SK-N-SH treated with all-trans-retinoic acid at 6 μM for 48 hours (cell line): ENCODE data around the gene SAMD10.

Experiments
- CSDC2 ChIP-seq: fragments of 250-450 bp; sonication (Bioruptor Pico); IDR thresholded peaks from 2 replicates; pipeline ENCODE4 v1.5.0; 2020; ENCODE audit warnings: mild to moderate bottlenecking, moderate library complexity
- RARB ChIP-seq: fragments of 250-450 bp; sonication (Bioruptor Pico); IDR thresholded peaks from 2 replicates; pipeline ENCODE4 v1.8.0; 2021; ENCODE audit warnings: mild to moderate bottlenecking, moderate library complexity
- SNAI2 ChIP-seq: fragments of 250-450 bp; sonication (Bioruptor Pico); IDR thresholded peaks from 2 replicates; pipeline ENCODE4 v1.5.0; 2020; ENCODE audit warnings: mild to moderate bottlenecking, moderate library complexity
- TOX ChIP-seq: fragments of 250-450 bp; sonication (Bioruptor Pico); IDR thresholded peaks from 2 replicates; pipeline ENCODE4 v1.8.0; 2021; ENCODE audit warnings: mild to moderate bottlenecking, moderate library complexity, borderline replicate concordance
- ZFP3 ChIP-seq: fragments of 250-450 bp; sonication (Bioruptor Pico); IDR thresholded peaks from 2 replicates; pipeline ENCODE4 v1.5.0; 2020; ENCODE audit warnings: mild to moderate bottlenecking, moderate library complexity
- ZFP30 ChIP-seq: fragments of 450-650 bp; formaldehyde crosslinking; IDR thresholded peaks from 2 replicates; pipeline ENCODE4 v1.5.0; 2022; ENCODE audit warnings: mild to moderate bottlenecking, moderate library complexity
- TF ChIP-seq, protein P1 (sequence below): fragments of 250-450 bp; sonication (Bioruptor Pico); IDR thresholded peaks from 2 replicates; pipeline ENCODE4 v1.5.1; 2020; ENCODE audit warnings: low read depth, mild to moderate bottlenecking, moderate library complexity
- TF ChIP-seq, protein P2 (sequence below): fragments of 250-450 bp; sonication (Bioruptor Pico); IDR thresholded peaks from 2 replicates; pipeline ENCODE4 v1.8.0; 2021; ENCODE audit warnings: low read depth, mild to moderate bottlenecking, moderate library complexity, borderline replicate concordance
- TF ChIP-seq, protein P3 (sequence below): fragments of 250-450 bp; sonication (Bioruptor Pico); IDR thresholded peaks from 2 replicates; pipeline ENCODE4 v1.5.1; 2021; ENCODE audit warnings: mild to moderate bottlenecking, moderate library complexity

DNA sequence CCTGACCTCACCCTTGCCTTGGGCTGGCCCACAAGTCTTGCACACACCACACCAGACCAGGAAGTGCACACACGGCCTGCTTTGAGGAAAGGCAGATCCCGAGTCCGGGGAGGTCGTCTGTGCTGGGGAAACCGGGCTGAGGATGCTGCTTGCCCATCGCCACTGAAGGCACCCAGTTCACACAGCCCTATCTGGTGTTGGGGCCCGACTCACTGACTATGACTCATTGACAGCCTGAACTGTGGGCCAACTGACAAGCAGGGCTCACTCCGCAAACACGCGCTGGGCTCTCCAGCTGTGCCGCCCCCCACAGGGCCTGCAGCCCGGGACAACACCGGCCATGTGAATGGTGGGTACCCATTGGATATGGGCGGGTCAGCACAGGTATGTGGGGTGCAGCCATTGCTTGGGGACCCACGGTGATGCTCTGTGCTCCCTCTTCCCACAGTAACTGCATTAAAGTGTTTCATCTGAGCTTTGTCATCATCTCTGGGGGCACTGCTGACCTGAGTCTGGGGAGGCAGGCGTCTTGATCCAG is 1.6 kb downstream of the SAMD10 start:
- TF ChIP-seq, protein P1, sequence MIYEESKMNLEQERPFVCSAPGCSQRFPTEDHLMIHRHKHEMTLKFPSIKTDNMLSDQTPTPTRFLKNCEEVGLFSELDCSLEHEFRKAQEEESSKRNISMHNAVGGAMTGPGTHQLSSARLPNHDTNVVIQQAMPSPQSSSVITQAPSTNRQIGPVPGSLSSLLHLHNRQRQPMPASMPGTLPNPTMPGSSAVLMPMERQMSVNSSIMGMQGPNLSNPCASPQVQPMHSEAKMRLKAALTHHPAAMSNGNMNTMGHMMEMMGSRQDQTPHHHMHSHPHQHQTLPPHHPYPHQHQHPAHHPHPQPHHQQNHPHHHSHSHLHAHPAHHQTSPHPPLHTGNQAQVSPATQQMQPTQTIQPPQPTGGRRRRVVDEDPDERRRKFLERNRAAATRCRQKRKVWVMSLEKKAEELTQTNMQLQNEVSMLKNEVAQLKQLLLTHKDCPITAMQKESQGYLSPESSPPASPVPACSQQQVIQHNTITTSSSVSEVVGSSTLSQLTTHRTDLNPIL (CRISPR knock-in tag), result no peak
- TF ChIP-seq ZFP30 (CRISPR knock-in tag) (no peak), RARB (no peak), SNAI2 (CRISPR knock-in tag) (no peak), ZFP3 (no peak), CSDC2 (CRISPR knock-in tag) (no peak), TOX (no peak)
- TF ChIP-seq, protein P2, sequence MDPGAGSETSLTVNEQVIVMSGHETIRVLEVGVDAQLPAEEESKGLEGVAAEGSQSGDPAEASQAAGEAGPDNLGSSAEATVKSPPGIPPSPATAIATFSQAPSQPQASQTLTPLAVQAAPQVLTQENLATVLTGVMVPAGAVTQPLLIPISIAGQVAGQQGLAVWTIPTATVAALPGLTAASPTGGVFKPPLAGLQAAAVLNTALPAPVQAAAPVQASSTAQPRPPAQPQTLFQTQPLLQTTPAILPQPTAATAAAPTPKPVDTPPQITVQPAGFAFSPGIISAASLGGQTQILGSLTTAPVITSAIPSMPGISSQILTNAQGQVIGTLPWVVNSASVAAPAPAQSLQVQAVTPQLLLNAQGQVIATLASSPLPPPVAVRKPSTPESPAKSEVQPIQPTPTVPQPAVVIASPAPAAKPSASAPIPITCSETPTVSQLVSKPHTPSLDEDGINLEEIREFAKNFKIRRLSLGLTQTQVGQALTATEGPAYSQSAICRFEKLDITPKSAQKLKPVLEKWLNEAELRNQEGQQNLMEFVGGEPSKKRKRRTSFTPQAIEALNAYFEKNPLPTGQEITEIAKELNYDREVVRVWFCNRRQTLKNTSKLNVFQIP, result no peak
- TF ChIP-seq, protein P3, sequence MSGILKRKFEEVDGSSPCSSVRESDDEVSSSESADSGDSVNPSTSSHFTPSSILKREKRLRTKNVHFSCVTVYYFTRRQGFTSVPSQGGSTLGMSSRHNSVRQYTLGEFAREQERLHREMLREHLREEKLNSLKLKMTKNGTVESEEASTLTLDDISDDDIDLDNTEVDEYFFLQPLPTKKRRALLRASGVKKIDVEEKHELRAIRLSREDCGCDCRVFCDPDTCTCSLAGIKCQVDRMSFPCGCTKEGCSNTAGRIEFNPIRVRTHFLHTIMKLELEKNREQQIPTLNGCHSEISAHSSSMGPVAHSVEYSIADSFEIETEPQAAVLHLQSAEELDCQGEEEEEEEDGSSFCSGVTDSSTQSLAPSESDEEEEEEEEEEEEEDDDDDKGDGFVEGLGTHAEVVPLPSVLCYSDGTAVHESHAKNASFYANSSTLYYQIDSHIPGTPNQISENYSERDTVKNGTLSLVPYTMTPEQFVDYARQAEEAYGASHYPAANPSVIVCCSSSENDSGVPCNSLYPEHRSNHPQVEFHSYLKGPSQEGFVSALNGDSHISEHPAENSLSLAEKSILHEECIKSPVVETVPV (CRISPR knock-in tag), result no peak
